Subcutaneous adipose tissue (tissue), 4 donors: ENCODE measurements around the gene GZF1. TPM values are rescaled to one million over a fixed set of nuclear protein-coding genes. Genes with fewer than 3 reads are reported as not detected.

Experiments used
- CTCF ChIP-seq: fragments of 450-650 bp; IDR thresholded peaks from one replicate; pipeline ENCODE4 v1.5.1; 2016; ENCODE audit warnings: low read depth, mild to moderate bottlenecking, control low read depth, antibody characterized with exemption, moderate library complexity
- total RNA-seq, 4 donors: library from RNA; depleted of rRNA; stranded (reverse); fragments of >200 nt; gene quantifications; one replicate each; pipeline ENCODE4 v1.1.0, GENCODE V29; 2016

GZF1 gene
- total RNA-seq, 4 donors from 2014 or later: 9.2 to 17.2 (median 11.1) TPM

DNA sequence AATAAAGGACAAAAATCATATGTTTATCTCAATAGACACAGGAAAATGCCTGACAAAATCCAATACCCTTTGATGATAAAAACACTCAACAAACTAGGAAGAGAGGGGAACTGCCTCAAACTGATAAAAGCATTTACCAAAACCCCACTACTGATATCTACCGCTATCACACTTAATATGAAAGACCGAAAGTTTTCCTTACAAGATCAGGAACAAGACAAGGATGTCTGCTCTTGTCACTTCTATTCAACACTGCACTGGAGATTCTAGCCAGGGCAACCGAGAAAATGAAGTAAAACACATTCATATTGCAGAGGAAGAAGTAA, 25.1 kb downstream of the GZF1 start:
- no peak for TF ChIP-seq CTCF

- no peak for TF ChIP-seq CTCF
Measured at GRCh38 chr20:23390091-23390774, 28.3 kb downstream of the GZF1 start.

DNA sequence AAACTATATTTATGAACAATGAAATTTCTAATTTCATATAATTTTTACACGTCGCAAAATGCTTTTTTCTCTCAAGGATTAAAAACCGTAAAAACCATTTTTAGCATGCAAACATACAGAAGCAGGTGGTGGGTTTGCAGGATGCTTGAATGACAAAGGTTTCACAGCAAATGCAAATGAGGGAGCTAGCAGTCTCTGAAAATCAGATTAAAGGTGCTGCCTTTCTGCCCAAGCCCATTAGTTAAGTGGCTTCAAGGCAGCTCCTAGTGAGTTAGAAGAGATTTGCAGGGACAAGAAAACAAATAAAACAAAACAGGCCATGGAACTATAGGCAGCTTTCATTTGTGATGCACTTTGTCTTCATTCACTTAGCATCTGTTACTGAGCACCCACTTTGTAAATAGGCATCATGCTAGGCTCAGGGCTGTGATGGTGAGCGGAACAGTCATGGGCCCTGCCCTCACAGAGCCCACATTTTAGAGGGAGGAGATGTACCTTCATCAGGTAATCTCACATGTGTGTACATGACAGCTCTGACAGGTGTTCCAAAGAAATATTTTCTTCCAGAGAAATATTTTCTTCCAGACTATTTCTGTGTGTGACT, 29.8 kb downstream of the GZF1 start:
- TF ChIP-seq CTCF: no peak

GRCh38 chr20:23393996-23394775, 32.2 kb downstream of the GZF1 start:
- no peak for TF ChIP-seq CTCF

DNA sequence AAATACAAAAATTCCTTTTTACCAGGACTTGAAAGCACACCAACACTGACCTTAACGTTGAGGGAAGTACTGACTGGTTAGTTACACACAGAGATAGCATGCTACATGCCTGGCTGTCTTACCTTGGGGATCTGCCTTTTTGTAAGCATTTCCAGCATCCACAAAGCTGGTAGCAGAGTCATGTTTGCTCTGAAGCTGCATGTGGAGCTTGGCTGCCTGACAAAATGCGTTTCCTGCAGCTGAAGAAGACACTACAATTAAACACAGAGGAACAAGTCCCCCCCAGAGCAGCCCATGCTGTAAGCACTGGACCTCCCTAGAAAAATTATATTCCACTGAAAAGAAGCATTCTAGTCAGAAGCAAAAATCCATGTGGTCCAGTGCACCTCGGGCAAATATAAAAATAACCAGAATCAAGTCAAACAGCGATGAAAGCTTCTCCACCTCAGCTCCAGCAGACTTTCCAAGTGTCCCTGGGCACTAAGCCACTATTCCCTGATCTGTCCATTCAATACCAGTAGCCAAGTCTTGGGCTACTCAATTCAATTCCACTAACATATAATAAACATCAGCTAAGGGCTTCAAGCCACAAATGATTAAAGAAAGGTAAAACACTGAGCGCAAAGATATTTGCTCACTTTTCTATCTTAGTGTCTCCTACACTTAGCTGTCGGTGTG, 35.1 kb downstream of the GZF1 start:
- TF ChIP-seq CTCF: no peak

- no peak for TF ChIP-seq CTCF
Measured at GRCh38 chr20:23397961-23398360, 36.0 kb downstream of the GZF1 start.

GRCh38 chr20:23399568-23400241, 37.7 kb downstream of the GZF1 start:
- TF ChIP-seq CTCF: no peak
